ENCODE measurements around the gene TRMT112.

The TRMT112 gene

DNA sequence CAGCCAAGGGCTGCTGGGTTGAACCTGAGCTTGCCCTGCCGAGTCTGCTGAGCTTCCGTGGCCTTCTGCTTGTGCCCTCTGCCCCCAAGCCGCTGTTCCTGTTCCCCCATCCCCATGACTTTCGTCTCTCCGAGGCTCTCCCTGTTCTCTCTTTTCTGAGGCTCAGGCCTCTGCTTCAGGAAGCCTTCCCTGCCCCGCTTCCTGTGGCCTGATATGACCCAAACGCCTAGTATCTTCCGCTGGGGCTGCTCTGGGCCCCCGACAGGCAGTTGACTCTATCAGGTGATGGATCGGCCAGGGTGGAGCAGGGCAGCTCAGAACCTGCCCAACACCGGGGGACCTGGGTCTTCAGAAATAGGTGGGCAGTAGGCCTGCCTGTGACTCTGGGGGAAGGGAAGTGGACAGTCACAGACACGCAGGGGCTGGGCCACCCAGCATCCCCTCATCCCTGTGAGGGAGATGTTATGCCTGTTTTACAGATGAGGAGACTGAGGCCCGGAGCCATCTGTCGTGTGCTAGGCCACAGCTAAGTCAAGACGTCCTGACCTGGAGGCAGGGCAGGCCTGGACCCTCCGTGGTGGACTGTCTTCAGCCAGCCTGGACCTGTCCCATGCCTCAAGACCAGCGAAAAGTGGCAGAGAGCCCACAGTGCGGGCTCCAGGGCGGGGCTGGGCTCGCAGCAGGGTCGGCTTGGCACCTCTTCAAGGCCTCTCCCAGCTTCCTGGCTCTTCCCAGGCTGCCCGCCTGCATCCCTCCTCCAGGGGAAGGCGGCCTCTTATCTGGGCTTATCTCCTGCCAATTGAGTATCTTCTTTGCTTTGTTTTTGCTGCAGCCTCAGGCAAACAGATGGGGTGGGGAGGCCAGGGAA, 49.1 kb downstream of the TRMT112 start:
- no peak for DNase-seq

DNA sequence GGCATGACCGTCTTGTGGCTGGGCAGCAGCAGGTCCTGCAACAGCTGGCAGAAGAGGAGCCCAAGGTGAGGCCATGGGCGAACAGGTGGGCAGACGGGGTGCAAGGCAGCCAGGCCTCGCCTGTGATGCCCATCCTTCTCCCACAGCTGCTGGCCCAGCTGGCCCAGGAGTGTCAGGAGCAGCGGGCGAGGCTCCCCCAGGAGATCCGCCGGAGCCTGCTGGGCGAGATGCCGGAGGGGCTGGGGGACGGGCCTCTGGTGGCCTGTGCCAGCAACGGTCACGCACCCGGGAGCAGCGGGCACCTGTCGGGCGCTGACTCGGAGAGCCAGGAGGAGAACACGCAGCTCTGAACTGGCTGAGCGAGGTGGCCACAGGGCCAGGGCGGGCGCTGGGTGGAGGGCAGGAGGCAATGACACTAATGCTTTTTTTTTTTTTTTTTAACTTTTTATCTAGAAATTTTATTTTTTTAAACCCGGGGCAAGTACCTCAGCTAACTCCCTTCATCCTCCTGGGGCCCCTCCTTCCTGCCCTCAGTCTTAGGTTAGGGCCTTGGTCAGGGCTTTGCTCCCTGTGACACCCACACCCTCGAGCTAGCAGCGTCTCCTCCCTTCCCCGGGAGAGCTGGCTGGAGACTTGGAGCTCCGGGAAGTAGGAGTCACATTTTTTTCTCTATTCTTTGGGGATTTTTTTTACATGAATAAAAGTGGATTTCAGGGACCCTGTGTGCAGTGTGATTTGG, 50.0 kb downstream of the TRMT112 start:
- DNase-seq: no peak
